HepG2 (cell line): ENCODE data around the gene EPHA10. TPM values are rescaled to one million over a fixed set of nuclear protein-coding genes. Genes with fewer than 3 reads are reported as not detected.

Source experiments
- CC2D1A ChIP-seq: sonication (generic); formaldehyde crosslinking; IDR thresholded peaks from 2 replicates; pipeline ENCODE4 v1.8.1; 2023; ENCODE audit warnings: mild to moderate bottlenecking, missing genetic modification reagents
- HOXD1 ChIP-seq: sonication (generic); formaldehyde crosslinking; IDR thresholded peaks from 2 replicates; pipeline ENCODE4 v1.5.0; 2020; ENCODE audit warnings: missing genetic modification reagents
- JUND ChIP-seq: sonication (generic); formaldehyde crosslinking; IDR thresholded peaks from 2 replicates; pipeline ENCODE4 v1.8.0; 2022; ENCODE audit warnings: mild to moderate bottlenecking, missing genetic modification reagents
- MIER2 ChIP-seq: IDR thresholded peaks from 2 replicates; pipeline ENCODE4 v1.6.1; 2016; ENCODE audit warnings: missing biosample characterization, missing genetic modification reagents
- NONO ChIP-seq, 2 experiments: fragments of 450-650 bp in 1 of 2; sonication (generic) in 1 of 2; formaldehyde crosslinking in 1 of 2; IDR thresholded peaks in 1 of 2; conservative IDR thresholded peaks in 1 of 2; 2 replicates each; pipeline versions ENCODE4 v1.6.1 to v1.8.0; 2017 to 2022; ENCODE audit warnings: mild to moderate bottlenecking in 1 of 2, missing genetic modification reagents in 1 of 2, moderate library complexity in 1 of 2
- SAP130 ChIP-seq: IDR thresholded peaks from 2 replicates; pipeline ENCODE4 v1.6.1; 2016; ENCODE audit warnings: low read depth
- SOX6 ChIP-seq, 2 experiments: fragments of 450-650 bp in 1 of 2; sonication (generic) in 1 of 2; formaldehyde crosslinking in 1 of 2; IDR thresholded peaks; 2 replicates each; pipeline versions ENCODE4 v1.4.0 to v1.6.1; 2017 to 2020; ENCODE audit warnings: antibody characterized with exemption in 1 of 2, mild to moderate bottlenecking in 1 of 2, missing genetic modification reagents in 1 of 2
- ZBTB38 ChIP-seq: sonication (generic); formaldehyde crosslinking; IDR thresholded peaks from 2 replicates; pipeline ENCODE4 v1.5.1; 2020; ENCODE audit warnings: mild to moderate bottlenecking, missing genetic modification reagents
- ZNF350 ChIP-seq: sonication (generic); formaldehyde crosslinking; IDR thresholded peaks from 2 replicates; pipeline ENCODE4 v1.4.0; 2020; ENCODE audit warnings: mild to moderate bottlenecking, low read depth, missing genetic modification reagents, borderline replicate concordance
- ZNF678 ChIP-seq: sonication (generic); formaldehyde crosslinking; IDR thresholded peaks from 2 replicates; pipeline ENCODE4 v1.4.0; 2020; ENCODE audit warnings: mild to moderate bottlenecking, missing genetic modification reagents
- ZNF768 ChIP-seq: sonication (generic); formaldehyde crosslinking; IDR thresholded peaks from 2 replicates; pipeline ENCODE4 v1.4.0; 2020; ENCODE audit warnings: missing genetic modification reagents
- polyA plus RNA-seq, 8 experiments: library from polyadenylated mRNA; depleted of rRNA in 3 of 8; stranded (reverse) in 7 of 8; unstranded in 1 of 8; fragments of >200 nt; fragmentation: Illumina TruSeq in 4 of 8; extraction: Trizol in 4 of 8; gene quantifications; 2 replicates each; pipeline versions ENCODE4 v1.2.1 to v1.2.3, GENCODE V29; 2011 to 2016; ENCODE audit warnings: low read depth in 4 of 8, missing spikeins in 1 of 8, mixed read lengths in 1 of 8; ENCODE audit not compliant: insufficient read depth in 1 of 8
- total RNA-seq, 5 experiments: library from RNA; depleted of rRNA; stranded (reverse); fragments of >200 nt; fragmentation: Illumina TruSeq; extraction: Trizol; gene quantifications; 2 replicates each; pipeline ENCODE4 v1.2.3, GENCODE V29; 2016; ENCODE audit warnings: low read depth in 1 of 5
- TF ChIP-seq, protein P1 (sequence below): sonication (generic); formaldehyde crosslinking; IDR thresholded peaks from 2 replicates; pipeline ENCODE4 v1.4.0; 2020; ENCODE audit warnings: missing genetic modification reagents, borderline replicate concordance
- TF ChIP-seq, protein P2 (sequence below): sonication (generic); formaldehyde crosslinking; IDR thresholded peaks from 2 replicates; pipeline ENCODE4 v1.4.0; 2020; ENCODE audit warnings: missing genetic modification reagents
- TF ChIP-seq, protein P3 (sequence below): sonication (generic); formaldehyde crosslinking; IDR thresholded peaks from 2 replicates; pipeline ENCODE4 v1.4.0; 2020; ENCODE audit warnings: missing genetic modification reagents
- TF ChIP-seq, protein P4 (sequence below): IDR thresholded peaks from 2 replicates; pipeline ENCODE4 v1.6.1; 2016

Gene EPHA10
- total and polyA plus RNA-seq, 2 of the 13 experiments (the other 11 are each of a cell fraction or from before 2014, with no cell fraction given): 0.11 to 0.58 TPM

DNA sequence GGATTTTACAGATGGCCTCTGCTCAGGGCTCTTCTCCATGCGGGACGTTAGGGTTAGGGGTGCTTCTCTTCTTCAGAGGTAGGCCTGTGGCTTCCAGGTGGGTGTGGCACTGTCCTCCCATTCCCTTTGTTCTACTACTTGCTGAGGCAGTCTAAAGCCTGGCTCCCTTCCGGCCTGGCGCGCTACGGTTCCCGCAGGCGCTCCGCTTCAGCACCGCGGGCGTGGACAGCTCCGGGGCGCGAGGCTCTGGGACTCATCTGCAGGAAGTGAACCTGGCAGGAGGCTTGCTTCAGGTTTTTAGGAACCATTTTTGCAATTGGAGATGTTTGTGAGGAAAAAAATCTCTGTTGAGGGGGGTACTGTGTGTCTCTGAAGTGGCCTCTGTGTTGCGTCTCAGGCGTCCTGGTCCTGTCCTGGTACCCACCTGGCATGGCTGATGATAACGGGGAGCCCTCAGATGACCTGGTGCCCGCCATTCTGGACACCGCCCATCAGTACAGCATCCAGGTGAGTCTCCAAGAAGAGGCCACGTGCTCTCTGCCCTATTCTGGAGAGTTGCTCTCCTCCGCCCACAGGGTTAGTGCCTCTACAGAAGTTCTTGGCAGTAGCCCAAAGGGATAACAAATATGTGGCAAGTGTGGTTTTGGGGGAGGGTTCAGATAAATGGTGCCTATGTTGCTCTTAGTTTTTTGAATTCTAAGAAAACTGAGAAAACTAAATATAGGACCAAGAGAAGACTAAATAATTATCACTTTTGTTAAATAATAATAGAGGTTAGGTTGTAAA lies 30.6 kb upstream of the EPHA10 start (continued):
- TF ChIP-seq, protein P1, sequence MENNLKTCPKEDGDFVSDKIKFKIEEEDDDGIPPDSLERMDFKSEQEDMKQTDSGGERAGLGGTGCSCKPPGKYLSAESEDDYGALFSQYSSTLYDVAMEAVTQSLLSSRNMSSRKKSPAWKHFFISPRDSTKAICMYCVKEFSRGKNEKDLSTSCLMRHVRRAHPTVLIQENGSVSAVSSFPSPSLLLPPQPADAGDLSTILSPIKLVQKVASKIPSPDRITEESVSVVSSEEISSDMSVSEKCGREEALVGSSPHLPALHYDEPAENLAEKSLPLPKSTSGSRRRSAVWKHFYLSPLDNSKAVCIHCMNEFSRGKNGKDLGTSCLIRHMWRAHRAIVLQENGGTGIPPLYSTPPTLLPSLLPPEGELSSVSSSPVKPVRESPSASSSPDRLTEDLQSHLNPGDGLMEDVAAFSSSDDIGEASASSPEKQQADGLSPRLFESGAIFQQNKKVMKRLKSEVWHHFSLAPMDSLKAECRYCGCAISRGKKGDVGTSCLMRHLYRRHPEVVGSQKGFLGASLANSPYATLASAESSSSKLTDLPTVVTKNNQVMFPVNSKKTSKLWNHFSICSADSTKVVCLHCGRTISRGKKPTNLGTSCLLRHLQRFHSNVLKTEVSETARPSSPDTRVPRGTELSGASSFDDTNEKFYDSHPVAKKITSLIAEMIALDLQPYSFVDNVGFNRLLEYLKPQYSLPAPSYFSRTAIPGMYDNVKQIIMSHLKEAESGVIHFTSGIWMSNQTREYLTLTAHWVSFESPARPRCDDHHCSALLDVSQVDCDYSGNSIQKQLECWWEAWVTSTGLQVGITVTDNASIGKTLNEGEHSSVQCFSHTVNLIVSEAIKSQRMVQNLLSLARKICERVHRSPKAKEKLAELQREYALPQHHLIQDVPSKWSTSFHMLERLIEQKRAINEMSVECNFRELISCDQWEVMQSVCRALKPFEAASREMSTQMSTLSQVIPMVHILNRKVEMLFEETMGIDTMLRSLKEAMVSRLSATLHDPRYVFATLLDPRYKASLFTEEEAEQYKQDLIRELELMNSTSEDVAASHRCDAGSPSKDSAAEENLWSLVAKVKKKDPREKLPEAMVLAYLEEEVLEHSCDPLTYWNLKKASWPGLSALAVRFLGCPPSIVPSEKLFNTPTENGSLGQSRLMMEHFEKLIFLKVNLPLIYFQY (CRISPR knock-in tag): no peak
- no peak for TF ChIP-seq JUND (CRISPR knock-in tag)
- TF ChIP-seq, protein P2, sequence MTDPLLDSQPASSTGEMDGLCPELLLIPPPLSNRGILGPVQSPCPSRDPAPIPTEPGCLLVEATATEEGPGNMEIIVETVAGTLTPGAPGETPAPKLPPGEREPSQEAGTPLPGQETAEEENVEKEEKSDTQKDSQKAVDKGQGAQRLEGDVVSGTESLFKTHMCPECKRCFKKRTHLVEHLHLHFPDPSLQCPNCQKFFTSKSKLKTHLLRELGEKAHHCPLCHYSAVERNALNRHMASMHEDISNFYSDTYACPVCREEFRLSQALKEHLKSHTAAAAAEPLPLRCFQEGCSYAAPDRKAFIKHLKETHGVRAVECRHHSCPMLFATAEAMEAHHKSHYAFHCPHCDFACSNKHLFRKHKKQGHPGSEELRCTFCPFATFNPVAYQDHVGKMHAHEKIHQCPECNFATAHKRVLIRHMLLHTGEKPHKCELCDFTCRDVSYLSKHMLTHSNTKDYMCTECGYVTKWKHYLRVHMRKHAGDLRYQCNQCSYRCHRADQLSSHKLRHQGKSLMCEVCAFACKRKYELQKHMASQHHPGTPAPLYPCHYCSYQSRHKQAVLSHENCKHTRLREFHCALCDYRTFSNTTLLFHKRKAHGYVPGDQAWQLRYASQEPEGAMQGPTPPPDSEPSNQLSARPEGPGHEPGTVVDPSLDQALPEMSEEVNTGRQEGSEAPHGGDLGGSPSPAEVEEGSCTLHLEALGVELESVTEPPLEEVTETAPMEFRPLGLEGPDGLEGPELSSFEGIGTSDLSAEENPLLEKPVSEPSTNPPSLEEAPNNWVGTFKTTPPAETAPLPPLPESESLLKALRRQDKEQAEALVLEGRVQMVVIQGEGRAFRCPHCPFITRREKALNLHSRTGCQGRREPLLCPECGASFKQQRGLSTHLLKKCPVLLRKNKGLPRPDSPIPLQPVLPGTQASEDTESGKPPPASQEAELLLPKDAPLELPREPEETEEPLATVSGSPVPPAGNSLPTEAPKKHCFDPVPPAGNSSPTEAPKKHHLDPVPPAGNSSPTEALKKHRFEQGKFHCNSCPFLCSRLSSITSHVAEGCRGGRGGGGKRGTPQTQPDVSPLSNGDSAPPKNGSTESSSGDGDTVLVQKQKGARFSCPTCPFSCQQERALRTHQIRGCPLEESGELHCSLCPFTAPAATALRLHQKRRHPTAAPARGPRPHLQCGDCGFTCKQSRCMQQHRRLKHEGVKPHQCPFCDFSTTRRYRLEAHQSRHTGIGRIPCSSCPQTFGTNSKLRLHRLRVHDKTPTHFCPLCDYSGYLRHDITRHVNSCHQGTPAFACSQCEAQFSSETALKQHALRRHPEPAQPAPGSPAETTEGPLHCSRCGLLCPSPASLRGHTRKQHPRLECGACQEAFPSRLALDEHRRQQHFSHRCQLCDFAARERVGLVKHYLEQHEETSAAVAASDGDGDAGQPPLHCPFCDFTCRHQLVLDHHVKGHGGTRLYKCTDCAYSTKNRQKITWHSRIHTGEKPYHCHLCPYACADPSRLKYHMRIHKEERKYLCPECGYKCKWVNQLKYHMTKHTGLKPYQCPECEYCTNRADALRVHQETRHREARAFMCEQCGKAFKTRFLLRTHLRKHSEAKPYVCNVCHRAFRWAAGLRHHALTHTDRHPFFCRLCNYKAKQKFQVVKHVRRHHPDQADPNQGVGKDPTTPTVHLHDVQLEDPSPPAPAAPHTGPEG (CRISPR knock-in tag): no peak
- TF ChIP-seq MIER2 (CRISPR knock-in tag): peak; percentile 91
- no peak for TF ChIP-seq HOXD1 (CRISPR knock-in tag)
- TF ChIP-seq, protein P3, sequence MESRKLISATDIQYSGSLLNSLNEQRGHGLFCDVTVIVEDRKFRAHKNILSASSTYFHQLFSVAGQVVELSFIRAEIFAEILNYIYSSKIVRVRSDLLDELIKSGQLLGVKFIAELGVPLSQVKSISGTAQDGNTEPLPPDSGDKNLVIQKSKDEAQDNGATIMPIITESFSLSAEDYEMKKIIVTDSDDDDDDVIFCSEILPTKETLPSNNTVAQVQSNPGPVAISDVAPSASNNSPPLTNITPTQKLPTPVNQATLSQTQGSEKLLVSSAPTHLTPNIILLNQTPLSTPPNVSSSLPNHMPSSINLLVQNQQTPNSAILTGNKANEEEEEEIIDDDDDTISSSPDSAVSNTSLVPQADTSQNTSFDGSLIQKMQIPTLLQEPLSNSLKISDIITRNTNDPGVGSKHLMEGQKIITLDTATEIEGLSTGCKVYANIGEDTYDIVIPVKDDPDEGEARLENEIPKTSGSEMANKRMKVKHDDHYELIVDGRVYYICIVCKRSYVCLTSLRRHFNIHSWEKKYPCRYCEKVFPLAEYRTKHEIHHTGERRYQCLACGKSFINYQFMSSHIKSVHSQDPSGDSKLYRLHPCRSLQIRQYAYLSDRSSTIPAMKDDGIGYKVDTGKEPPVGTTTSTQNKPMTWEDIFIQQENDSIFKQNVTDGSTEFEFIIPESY: peak; percentile 100
- peak; percentile 83 for TF ChIP-seq ZBTB38
- TF ChIP-seq, protein P4, sequence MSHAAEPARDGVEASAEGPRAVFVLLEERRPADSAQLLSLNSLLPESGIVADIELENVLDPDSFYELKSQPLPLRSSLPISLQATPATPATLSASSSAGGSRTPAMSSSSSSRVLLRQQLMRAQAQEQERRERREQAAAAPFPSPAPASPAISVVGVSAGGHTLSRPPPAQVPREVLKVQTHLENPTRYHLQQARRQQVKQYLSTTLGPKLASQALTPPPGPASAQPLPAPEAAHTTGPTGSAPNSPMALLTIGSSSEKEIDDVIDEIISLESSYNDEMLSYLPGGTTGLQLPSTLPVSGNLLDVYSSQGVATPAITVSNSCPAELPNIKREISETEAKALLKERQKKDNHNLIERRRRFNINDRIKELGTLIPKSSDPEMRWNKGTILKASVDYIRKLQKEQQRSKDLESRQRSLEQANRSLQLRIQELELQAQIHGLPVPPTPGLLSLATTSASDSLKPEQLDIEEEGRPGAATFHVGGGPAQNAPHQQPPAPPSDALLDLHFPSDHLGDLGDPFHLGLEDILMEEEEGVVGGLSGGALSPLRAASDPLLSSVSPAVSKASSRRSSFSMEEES (CRISPR knock-in tag): no peak; the same call in 1 of the 2 replicates
- TF ChIP-seq SAP130: peak; percentile 45; the same call in 1 of the 2 replicates
- TF ChIP-seq ZNF768 (CRISPR knock-in tag): peak; percentile 62; the same call in 1 of the 2 replicates
- no peak for TF ChIP-seq CC2D1A
- TF ChIP-seq ZNF678 (CRISPR knock-in tag): no peak
- no peak for TF ChIP-seq NONO (IDR thresholded peaks at IDR 0.05)
- no peak for TF ChIP-seq NONO (CRISPR knock-in tag; conservative IDR thresholded peaks at IDR 0.05)
- TF ChIP-seq SOX6 (IDR thresholded peaks at IDR 0.05): no peak
- TF ChIP-seq SOX6 (CRISPR knock-in tag; IDR thresholded peaks at IDR 0.05): no peak
- no peak for TF ChIP-seq ZNF350 (CRISPR knock-in tag)
